Endothelial cell (in vitro differentiated cells): ENCODE data around the gene NPHP4. TPM values are rescaled to one million over a fixed set of nuclear protein-coding genes. Genes with fewer than 3 reads are reported as not detected.
A peak's percentile ranks its signal among the peaks of the same experiment; 100 is the strongest.

Experiments used
- DNase-seq: peaks from one replicate; pipeline ENCODE4 v3.0.0; 2021; ENCODE audit warnings: low spot score
- H3K27ac Mint-ChIP-seq: one replicate; pipeline ENCODE4 v1.8.0; 2021; ENCODE audit warnings: mixed read lengths, inconsistent platforms; ENCODE audit not compliant: unreplicated experiment
- H3K27me3 Mint-ChIP-seq: one replicate; pipeline ENCODE4 v1.8.0; 2021; ENCODE audit warnings: mild to moderate bottlenecking, moderate library complexity, mixed read lengths, inconsistent platforms; ENCODE audit not compliant: unreplicated experiment
- H3K36me3 Mint-ChIP-seq: one replicate; pipeline ENCODE4 v1.8.0; 2021; ENCODE audit warnings: mild to moderate bottlenecking, low read depth, mixed read lengths, inconsistent platforms; ENCODE audit not compliant: unreplicated experiment
- H3K4me1 Mint-ChIP-seq: one replicate; pipeline ENCODE4 v1.8.0; 2021; ENCODE audit warnings: mild to moderate bottlenecking, mixed read lengths, inconsistent platforms; ENCODE audit not compliant: unreplicated experiment
- H3K4me3 Mint-ChIP-seq: one replicate; pipeline ENCODE4 v1.8.0; 2021; ENCODE audit warnings: mild to moderate bottlenecking, mixed read lengths, inconsistent platforms; ENCODE audit not compliant: unreplicated experiment
- H3K9me3 Mint-ChIP-seq: one replicate; pipeline ENCODE4 v1.8.0; 2021; ENCODE audit warnings: mixed read lengths, inconsistent platforms; ENCODE audit not compliant: unreplicated experiment
- total RNA-seq: library from RNA; stranded (reverse); fragmentation: NEBNext Ultra II Directional; extraction: Animal tissue kit (Norgen Biotek cat#: 25700); gene quantifications from one replicate; pipeline ENCODE4 v1.2.1, GENCODE V29; 2021; ENCODE audit not compliant: unreplicated experiment
- TF ChIP-seq, protein P1 (sequence below): fragments of 200-600 bp; sonication (generic); IDR thresholded peaks from one replicate; pipeline ENCODE4 v1.5.0; 2021; ENCODE audit warnings: antibody characterized with exemption; ENCODE audit not compliant: unreplicated experiment

NPHP4 gene
- total RNA-seq, 1 donor from 2014 or later, result 15.3 TPM

DNA sequence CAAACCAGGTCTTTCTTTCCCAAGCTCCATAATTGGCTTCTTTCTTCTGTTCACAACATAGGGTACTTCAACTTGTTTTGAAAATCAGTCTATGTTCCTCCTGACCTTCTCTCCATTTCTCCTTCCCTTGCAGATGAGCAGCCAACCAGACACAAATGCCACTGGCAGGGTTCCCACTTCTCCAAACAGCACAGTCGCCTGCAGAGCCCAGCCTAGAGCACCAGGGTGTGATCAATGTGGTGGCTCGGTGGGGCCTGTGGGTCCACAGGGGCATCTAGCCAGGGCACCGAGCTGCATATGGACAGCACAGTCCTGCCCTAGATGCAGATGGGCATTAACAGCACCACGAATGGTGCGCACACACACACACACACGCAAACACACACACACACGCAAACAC is 112.8 kb downstream of the NPHP4 start:
- TF ChIP-seq, protein P1, sequence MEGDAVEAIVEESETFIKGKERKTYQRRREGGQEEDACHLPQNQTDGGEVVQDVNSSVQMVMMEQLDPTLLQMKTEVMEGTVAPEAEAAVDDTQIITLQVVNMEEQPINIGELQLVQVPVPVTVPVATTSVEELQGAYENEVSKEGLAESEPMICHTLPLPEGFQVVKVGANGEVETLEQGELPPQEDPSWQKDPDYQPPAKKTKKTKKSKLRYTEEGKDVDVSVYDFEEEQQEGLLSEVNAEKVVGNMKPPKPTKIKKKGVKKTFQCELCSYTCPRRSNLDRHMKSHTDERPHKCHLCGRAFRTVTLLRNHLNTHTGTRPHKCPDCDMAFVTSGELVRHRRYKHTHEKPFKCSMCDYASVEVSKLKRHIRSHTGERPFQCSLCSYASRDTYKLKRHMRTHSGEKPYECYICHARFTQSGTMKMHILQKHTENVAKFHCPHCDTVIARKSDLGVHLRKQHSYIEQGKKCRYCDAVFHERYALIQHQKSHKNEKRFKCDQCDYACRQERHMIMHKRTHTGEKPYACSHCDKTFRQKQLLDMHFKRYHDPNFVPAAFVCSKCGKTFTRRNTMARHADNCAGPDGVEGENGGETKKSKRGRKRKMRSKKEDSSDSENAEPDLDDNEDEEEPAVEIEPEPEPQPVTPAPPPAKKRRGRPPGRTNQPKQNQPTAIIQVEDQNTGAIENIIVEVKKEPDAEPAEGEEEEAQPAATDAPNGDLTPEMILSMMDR, result no peak
- Mint-ChIP-seq H3K36me3 (peaks cover 18% of the 10 kb centered on the region), H3K27me3 (peaks cover 1% of the 10 kb centered on the region), H3K9me3 (no peaks in the 10 kb centered on the region), H3K4me3 (peak overlapping the region; percentile 43), H3K27ac (peak overlapping the region; percentile 54), H3K4me1 (no peaks in the 10 kb centered on the region)
- no peak for DNase-seq

DNA sequence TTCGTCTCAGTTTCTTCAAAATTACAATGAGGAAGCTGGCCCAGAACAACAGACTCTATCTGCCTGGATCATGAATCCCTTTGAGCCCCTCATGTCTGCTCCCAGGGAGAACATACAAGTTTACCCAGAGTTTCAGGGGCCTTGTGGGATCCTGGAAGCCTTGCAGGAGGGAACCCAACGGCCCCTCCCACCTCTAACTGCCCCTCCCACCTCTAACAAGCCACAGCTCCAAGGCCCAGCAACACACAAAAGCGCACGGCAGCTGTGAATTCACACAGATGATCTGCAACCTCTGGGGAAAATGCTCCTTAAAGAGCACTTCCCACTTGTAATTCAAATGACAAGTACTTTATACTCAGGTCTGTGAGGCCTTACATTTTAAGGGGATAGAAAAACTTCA is 113.3 kb downstream of the NPHP4 start:
- Mint-ChIP-seq H3K27me3 (peaks cover 1% of the 10 kb centered on the region), H3K36me3 (peaks cover 19% of the 10 kb centered on the region), H3K4me3 (no peak overlapping the region), H3K27ac (no peak overlapping the region), H3K9me3 (no peaks in the 10 kb centered on the region), H3K4me1 (no peaks in the 10 kb centered on the region)
- DNase-seq, result no peak
- TF ChIP-seq, protein P1, result no peak

DNA sequence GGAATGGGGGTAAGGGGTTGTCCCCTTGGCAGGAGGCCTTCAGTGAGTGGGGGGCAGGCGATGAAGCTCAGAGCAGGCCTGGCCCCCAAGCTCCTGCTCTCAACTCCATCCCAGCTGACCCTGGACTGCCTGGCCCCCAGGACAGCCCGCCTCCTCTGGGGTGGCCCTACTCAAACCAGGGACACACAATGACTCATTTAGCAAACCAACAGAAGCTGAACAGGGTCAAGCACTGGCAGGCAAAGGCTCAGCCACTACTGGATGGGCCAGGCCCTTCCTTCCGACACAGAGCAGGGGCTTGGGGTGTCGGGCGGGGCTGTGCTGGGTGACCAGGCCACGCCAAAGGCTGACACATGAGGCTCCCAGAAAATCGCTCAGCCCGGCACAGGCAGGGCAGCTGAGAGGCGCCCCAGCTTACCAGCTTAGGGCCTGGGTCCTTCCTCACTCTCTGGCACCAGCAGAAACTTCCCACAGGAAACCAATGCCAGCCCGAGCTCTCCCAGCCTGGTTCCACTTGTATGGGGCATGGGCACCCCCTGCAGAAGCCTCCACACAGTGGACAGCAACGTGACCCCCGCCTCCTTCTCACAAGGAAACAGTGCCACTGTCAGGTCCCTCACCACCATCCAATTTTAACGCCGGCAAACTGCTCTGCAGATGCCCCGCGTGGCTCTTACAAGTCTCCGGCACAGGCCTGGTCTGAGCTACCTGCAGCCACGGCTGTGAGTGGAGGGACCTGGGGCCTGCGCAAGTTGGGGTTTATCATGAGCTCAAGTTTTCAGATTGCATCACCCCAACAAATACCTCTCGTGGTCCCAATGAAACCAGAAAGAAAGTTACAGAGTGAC is 114.3 kb downstream of the NPHP4 start:
- no peak for DNase-seq
- Mint-ChIP-seq H3K27me3 (peaks cover 4% of the 10 kb centered on the region), H3K36me3 (peaks cover 21% of the 10 kb centered on the region), H3K9me3 (no peaks in the 10 kb centered on the region), H3K27ac (no peak overlapping the region), H3K4me1 (no peaks in the 10 kb centered on the region), H3K4me3 (no peak overlapping the region)
- TF ChIP-seq, protein P1, result no peak

DNA sequence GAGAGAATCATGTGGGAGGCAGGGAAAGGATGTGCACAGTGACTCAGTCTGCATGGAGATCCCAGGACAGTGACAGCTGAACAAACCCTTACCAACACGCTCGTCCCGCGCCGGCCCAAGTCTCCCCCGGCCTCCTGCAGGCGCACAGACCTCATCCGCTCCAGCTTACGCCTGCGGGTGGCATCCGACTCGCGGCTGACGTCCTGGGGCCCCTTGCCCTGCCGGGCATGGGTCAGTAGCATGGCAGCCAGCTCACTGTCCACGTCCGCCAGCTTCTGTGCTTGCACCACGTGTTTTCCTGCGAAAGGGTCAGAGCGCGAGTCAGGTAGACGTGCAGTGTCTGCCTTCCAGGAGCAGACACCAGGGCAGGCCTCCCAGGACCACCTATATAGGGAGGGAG is 115.2 kb downstream of the NPHP4 start:
- Mint-ChIP-seq H3K27me3 (peaks cover 4% of the 10 kb centered on the region), H3K36me3 (peaks cover 24% of the 10 kb centered on the region), H3K9me3 (no peaks in the 10 kb centered on the region), H3K27ac (no peak overlapping the region), H3K4me3 (no peak overlapping the region), H3K4me1 (no peaks in the 10 kb centered on the region)
- no peak for DNase-seq
- TF ChIP-seq, protein P1, result no peak

DNA sequence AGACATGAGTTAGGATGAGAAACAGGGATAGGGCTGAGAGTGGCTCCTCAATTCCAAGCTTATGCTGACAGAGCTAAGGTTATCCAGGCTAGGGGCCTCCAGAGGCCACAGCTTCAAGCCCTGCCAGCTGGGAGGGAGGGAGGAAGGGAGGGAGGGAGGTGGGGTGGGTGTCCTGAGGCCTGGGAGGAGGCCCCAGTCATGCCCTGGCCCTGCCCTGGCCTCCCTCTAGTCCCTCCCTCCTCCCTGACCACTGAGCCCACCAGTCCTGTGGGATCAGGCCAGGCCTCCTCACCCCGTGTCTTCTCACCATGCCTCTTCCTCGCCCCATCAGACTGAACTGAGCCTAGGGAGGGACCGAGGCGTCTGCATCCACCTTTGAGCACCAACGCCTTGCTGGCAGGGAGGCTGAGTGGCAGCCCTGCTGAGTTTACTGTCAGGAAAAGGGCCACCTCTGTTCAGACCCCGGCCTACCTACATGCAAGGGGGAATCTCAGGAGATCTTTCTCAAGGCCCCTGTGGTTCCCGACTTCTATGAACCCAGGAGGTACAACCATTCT is 116.1 kb downstream of the NPHP4 start:
- no peak for DNase-seq
- TF ChIP-seq, protein P1, result no peak
- peaks cover 4% of the 10 kb centered on the region for H3K27me3 Mint-ChIP-seq
- H3K4me3 Mint-ChIP-seq, result no peak overlapping the region
- H3K4me1 Mint-ChIP-seq, result no peaks in the 10 kb centered on the region
- H3K36me3 Mint-ChIP-seq, result peaks cover 27% of the 10 kb centered on the region
- no peaks in the 10 kb centered on the region for H3K9me3 Mint-ChIP-seq
- no peak overlapping the region for H3K27ac Mint-ChIP-seq
